GM18519 (cell line): ENCODE results near the gene HEMK1.

Experiments used
- ATAC-seq: cut with Tn5 transposase; IDR thresholded peaks from one replicate; pipeline ENCODE4 v1.9.1; 2021; ENCODE audit warnings: mild to moderate bottlenecking, moderate library complexity; ENCODE audit not compliant: unreplicated experiment, low FRiP score

Gene HEMK1

GRCh38 chr3:50572801-50573371, 3.6 kb downstream of the HEMK1 start:
- no peak for ATAC-seq

- ATAC-seq: no peak
Observed at GRCh38 chr3:50573566-50574443, 4.5 kb downstream of the HEMK1 start.

- no peak for ATAC-seq
Observed at GRCh38 chr3:50574444-50574831, 5.1 kb downstream of the HEMK1 start.

GRCh38 chr3:50575372-50575771, 6.0 kb downstream of the HEMK1 start:
- ATAC-seq: no peak

GRCh38 chr3:50577348-50577747, 8.0 kb downstream of the HEMK1 start:
- no peak for ATAC-seq

- no peak for ATAC-seq
Observed at GRCh38 chr3:50580683-50581458, 11.5 kb downstream of the HEMK1 start.

- ATAC-seq: no peak
Observed at GRCh38 chr3:50581459-50581842, 12.1 kb downstream of the HEMK1 start.

GRCh38 chr3:50582083-50582482, 12.8 kb downstream of the HEMK1 start:
- ATAC-seq: no peak

- no peak for ATAC-seq
Observed at GRCh38 chr3:50583897-50584296, 14.6 kb downstream of the HEMK1 start.

GRCh38 chr3:50584391-50584790, 15.1 kb downstream of the HEMK1 start:
- ATAC-seq: no peak

GRCh38 chr3:50585919-50586762, 16.8 kb downstream of the HEMK1 start:
- no peak for ATAC-seq

- no peak for ATAC-seq
Observed at GRCh38 chr3:50586763-50587070, 17.4 kb downstream of the HEMK1 start.

GRCh38 chr3:50587373-50587772, 18.1 kb downstream of the HEMK1 start:
- ATAC-seq: no peak

GRCh38 chr3:50587806-50588758, 18.8 kb downstream of the HEMK1 start:
- ATAC-seq: no peak

GRCh38 chr3:50588759-50589433, 19.6 kb downstream of the HEMK1 start:
- no peak for ATAC-seq

- ATAC-seq: no peak
Observed at GRCh38 chr3:50591196-50591741, 21.9 kb downstream of the HEMK1 start.

GRCh38 chr3:50592568-50592967, 23.2 kb downstream of the HEMK1 start:
- no peak for ATAC-seq

GRCh38 chr3:50594253-50594785, 25.0 kb downstream of the HEMK1 start:
- ATAC-seq: no peak
